Raji (cell line): ENCODE data around the gene THPO.

Source experiments
- POLR2A ChIP-seq: IDR thresholded peaks from 2 replicates; pipeline ENCODE4 v1.6.1; 2011; ENCODE audit warnings: low read depth, low read length, control low read depth; ENCODE audit not compliant: insufficient read depth

Gene THPO

DNA sequence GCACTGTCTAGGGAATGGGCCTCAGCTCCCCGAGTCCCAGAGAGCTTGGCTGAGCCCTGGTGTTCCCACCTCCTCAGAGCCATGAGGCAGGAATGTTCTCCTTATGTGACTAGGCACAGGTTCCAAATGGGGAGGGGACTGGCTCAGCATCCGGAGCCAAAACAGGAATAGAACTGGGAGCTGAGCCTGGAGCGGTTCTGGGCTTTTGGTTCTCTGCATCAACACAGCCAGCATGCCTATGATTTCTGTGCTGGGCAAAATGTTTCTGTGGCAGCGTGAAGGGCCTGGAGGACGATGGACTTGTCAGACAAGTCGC is 40.6 kb downstream of the THPO start, which contains the start of gene FAM131A:
TSS of gene FAM131A (plus strand) at position 202 of the 316 bp plus-strand sequence. CDS start at position 233, 31 bp downstream.
- no peak for TF ChIP-seq POLR2A

DNA sequence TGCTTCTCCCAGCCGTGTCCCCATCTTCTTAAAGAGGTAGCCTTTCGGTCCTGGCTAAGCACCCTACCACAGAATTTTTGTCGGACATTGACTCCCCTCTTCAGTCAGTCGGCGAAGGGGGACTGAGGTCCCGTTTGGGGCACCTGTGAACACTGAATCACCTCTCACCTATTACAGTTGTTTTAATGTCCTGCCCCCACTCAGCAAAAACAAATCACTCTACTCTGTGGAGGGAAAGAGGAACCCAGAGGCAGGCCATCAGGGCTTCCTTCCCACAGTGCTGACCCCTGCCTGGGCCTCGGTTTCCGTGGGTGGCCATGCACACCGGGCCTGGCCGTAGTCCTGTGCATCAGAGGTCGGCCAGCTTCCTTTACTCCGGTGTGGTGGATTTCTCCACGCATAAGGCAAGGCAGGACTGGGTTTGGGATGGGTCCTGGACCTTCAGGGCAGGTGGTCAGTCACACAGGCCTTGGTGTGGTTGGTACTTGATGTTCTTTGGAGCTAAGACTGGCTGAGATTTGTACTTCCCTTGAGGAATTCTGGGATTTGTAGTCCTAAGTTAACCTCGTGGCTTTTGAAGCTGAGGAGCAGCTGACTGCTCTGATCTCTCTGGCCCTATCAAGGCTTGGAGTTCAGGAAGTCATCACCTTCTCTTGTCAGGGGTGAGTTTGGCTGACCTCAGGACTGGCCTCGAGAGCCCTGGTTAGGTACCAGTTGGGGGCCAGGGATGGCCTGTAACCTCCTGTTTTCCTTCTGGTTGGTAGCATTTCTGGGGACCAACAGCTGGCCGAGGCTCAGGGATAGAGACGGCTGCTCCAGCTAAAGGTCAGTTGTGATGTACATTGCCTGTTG is 41.2 kb downstream of the THPO start:
- TF ChIP-seq POLR2A = no peak

DNA sequence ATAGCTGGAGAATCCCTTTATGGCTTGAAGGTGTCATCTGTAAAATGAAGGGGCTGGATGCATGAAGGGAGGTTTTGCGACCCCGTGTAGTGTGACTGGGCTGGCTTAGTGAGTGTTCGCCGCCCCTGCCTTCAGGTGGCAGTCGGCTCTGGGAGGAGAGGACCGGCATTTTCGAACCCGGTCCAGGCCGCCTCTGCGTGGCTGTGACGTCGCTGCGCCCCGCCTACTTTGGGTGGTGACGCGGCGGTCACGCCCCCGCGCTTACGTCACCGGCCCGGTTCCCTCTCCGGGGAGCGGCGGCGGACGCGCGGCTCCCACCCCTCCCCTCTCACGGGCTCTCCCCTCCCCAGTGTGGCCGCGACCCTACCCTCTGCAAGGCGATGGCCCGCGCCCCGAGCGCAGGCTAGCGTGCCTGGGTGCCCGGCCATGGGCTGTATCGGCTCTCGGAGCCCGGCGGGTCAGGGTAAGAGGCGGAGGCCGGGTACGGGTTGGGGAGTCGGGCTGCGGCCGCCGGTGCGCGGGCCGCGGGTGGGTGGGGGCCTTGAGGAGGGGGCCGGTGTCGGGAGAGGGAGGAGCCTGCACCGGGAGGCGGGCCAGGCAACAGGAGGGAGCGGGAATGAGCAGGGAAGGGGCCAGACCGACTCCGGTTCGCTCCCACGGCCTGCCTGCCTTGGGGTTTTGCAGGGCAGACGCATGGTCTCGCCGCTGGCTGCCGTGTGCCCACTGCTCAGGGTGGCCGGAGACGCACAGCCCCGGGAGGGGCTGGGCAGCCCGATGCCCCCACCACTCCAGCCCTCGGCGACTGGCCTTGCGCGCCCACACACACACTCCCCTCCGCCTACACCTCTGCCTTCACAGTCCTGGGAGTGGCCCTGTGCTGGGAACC is 42.1 kb downstream of the THPO start:
- no peak for TF ChIP-seq POLR2A

DNA sequence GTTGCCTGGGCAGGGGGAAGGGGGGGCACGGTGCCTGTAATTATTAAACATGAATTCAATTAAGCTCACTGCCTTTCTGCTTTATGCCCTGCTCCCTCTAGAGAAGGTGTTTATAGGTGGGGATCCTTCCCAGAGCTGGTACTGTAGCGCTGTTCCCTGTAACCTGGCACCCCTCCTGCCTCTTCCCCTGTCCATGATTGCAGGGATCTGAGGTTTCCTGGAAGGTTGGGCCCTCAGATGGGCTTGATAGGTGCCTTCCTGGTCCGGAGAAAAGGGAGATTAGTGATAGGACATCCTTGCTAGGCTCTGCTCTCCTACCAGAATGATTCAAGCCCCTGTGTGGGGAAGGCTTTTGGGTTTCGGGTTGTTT is 42.7 kb downstream of the THPO start:
- no peak for TF ChIP-seq POLR2A

DNA sequence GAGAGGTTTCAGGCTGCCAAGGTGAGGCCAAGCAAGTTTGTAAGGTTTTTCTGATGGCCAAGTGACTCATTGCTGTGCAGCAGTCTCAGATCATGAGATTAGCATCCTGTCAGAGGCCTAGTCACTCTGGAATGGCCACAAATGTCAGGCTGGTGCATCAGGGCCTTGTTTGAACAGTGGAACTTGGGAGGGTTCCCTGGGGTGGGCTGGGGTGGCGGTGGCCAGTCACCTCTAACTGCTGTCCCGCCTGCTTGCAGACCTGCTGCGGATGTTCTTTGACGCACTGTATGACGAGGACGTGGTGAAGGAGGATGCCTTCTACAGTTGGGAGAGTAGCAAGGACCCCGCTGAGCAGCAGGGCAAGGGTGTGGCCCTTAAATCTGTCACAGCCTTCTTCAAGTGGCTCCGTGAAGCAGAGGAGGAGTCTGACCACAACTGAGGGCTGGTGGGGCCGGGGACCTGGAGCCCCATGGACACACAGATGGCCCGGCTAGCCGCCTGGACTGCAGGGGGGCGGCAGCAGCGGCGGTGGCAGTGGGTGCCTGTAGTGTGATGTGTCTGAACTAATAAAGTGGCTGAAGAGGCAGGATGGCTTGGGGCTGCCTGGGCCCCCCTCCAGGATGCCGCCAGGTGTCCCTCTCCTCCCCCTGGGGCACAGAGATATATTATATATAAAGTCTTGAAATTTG is 43.4 kb downstream of the THPO start:
- no peak for TF ChIP-seq POLR2A

DNA sequence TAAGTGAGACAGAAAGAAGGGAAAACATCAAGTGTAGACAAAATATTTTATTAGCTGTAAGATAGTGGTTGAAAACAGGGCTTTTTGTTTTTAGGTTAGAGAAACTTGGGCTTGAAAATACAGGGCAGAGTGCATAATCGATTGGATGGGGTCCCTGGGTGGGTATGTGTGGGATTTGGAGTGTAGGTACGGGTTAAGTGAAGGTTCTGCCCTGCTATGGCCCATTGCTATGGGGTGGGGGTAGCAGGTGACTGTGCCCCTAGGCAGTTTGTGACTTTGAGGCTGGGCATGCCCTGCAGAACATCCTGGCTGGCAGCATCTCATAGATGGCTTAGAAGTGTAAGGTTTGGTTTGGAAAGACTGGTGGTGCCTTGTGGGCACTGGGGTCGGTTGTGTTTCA is 44.3 kb downstream of the THPO start:
- no peak for TF ChIP-seq POLR2A

DNA sequence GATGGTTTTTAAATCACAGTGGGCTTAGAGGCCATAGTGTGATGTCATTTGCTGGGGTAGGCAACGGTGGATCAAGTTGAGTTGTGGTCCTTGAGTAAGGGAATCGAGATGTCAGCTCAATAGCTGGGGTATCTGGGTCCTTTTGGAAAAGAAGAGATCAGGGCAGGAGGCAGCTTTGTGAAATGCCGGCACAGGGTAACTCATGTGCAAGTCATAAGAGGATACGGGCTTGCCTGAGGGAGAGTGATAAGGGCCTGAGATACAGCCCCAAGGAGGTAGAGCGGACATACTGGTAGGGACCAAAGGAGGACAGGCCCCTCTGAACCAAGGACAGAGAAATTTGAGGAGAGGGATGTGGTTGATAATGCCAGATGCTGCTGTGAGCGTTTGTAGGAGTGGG is 44.8 kb downstream of the THPO start:
- no peak for TF ChIP-seq POLR2A

DNA sequence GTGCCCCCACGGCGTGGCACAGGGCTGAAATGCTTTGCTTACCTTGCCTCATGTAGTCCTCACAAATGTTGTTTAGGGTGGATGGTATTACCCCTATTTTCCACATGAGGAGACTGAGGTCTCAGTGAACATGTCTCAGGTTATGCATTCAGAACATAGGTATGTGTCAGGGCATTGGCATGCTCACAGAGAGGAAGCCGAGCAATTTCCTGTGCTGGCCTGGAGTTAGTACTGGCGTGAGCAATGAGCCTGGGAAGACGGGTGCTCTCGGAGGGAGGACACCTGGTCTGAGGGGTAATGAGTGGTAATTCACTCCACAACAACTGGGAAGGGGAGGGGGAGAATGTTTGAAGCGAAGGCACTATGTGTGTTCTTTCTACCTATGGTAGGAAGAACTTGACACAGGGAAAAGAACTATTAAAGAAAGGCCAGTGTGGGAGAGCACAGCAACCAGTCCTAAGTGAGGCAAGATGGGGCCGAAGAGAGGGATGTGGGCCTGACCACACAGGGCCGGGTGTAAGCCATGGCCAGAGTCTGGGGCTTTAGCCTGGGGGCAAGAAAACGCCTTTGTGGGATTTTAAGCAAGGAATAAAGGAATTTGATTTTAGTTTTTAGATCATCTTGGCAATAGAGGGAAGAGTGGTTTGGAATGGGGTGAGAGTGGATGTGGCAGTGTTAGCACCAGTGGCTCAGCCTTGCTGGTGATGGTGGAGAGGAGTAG is 45.5 kb downstream of the THPO start:
- TF ChIP-seq POLR2A = no peak

DNA sequence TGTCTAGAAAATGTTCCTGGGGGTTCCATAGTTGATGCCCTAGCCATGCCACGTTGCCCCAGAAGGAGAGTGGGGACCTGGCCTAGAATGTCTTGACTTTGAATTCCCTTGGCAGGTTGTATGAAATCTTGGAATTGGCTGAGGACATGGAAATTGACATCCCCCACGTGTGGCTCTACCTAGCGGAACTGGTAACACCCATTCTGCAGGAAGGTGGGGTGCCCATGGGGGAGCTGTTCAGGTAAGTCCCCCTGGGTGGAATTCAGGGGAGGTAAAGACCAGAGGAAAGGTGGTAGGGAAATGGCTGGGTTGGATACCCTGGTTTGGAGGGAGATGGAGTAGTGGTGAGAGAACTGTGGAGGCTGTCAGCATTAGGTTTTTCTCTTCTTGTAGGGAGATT is 49.5 kb downstream of the THPO start:
- TF ChIP-seq POLR2A = no peak

DNA sequence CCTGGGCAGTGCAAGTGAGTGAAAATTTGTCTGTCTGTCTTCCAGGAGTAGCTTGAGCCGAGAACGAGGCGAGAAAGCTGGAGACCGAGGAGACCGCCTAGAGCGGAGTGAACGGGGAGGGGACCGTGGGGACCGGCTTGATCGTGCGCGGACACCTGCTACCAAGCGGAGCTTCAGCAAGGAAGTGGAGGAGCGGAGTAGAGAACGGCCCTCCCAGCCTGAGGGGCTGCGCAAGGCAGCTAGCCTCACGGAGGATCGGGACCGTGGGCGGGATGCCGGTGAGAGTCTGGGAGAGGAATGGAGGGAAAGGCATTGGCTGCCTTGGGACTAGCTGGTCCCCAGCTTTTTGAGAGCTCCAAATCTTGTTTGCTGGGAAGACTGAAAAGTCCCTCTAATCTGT is 50.8 kb downstream of the THPO start:
- no peak for TF ChIP-seq POLR2A

DNA sequence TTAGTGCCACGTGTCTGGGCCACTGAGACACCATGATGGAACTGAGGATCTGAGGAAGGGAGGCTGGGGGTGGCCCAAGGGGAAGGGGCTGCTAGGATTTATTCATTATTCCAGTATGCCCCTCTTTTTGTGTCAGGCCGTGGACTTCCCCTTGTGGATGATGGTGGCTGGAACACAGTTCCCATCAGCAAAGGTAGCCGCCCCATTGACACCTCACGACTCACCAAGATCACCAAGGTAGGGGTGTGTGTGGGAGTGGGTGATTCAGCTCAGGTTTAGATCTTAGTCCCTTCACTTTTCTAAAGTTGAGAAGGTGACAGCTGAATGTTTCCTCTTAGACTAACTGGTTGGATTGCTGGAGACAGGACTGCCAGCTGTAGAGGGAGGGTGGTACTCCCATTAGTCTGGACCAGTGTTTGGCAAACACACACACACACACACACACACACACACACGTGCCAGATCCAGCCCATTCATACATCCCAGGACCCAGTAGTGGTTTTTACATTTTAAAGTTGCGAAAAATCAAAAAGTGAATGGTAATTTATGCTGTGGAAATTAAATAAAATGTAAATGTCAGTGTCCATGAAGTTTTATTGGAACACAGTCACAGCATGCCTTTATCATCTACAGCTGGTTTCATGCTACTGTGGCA is 52.2 kb downstream of the THPO start:
- TF ChIP-seq POLR2A = no peak

DNA sequence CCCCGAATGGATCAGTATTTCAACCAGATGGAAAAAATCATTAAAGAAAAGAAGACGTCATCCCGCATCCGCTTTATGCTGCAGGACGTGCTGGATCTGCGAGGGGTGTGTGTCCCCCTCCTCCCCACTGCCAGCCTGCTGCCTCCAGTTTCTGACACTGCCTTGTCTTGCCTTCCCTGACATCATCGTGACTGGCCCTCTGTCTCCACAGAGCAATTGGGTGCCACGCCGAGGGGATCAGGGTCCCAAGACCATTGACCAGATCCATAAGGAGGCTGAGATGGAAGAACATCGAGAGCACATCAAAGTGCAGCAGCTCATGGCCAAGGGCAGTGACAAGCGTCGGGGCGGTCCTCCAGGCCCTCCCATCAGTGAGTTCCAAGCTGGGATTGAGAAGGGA is 52.7 kb downstream of the THPO start:
- TF ChIP-seq POLR2A = no peak

DNA sequence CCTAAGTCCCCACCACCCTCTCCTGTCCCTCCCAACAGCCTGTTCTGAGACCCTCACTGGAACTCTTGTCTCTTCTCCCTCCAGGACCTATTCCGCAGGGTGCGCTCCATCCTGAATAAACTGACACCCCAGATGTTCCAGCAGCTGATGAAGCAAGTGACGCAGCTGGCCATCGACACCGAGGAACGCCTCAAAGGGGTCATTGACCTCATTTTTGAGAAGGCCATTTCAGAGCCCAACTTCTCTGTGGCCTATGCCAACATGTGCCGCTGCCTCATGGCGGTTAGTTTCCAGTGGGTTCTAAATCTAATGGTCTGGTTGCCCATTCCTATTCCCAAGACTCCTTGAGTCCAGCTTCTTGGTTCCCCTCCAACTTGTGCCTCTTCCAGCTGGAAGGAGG is 54.3 kb downstream of the THPO start:
- no peak for TF ChIP-seq POLR2A

DNA sequence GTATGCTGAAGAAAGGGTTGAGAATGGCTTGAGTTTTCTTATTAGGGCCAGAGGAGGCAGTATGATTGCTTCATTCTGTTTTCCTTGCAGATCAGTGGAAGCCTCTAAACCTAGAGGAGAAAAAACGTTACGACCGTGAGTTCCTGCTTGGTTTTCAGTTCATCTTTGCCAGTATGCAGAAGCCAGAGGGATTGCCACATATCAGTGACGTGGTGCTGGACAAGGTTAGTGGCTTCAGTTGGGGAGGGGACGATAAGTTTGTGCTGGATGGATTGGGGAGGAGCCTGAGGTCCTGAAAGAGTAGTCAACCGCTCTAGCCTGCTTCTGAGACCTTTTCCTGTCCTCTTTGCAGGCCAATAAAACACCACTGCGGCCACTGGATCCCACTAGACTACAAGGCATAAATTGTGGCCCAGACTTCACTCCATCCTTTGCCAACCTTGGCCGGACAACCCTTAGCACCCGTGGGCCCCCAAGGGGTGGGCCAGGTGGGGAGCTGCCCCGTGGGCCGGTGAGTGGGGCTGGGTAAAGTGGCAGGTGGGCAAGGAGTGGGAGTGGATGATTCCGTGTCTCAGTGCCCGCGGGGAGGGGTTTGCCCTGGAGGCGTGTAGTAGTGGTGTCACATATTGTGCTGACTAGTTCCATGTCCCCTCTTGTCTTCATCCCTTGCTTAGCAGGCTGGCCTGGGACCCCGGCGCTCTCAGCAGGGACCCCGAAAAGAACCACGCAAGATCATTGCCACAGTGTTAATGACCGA is 55.1 kb downstream of the THPO start:
- TF ChIP-seq POLR2A = no peak
